A549 (cell line): ENCODE data around the gene SFI1. TPM values are rescaled to one million over a fixed set of nuclear protein-coding genes. Genes with fewer than 3 reads are reported as not detected.

Source experiments
- ATAC-seq, 2 experiments: fragments of 200-7000 bp in 1 of 2; fragments of >200 bp in 1 of 2; cut with Nextera tagmentation in 1 of 2; cut with Tn5 transposase in 1 of 2; 3 replicates each; pipeline versions ENCODE4 v1.8.0 to v1.9.1; 2018 to 2020; ENCODE audit warnings: mild to moderate bottlenecking in 1 of 2, moderate library complexity in 1 of 2
- CTCF ChIA-PET: fragments of 300-600 bp; sonication (Branson Sonifier 250); formaldehyde crosslinking; extraction: SDS; loops from one replicate; lab custom pipeline; 2021; ENCODE audit warnings: antibody characterized with exemption, inconsistent platforms; lab: Yijun Ruan, JAX
- POLR2A ChIA-PET: fragments of 350-600 bp; formaldehyde crosslinking; extraction: SDS; loops from one replicate; lab custom pipeline; 2021; ENCODE audit warnings: antibody characterized with exemption, inconsistent platforms; lab: Yijun Ruan, JAX
- DNase-seq, 2 experiments: peaks; one replicate each; pipeline versions ENCODE4 v3.0.0 to v3.0.0-alpha.2; 2011 to 2016; ENCODE audit warnings: low read depth in 1 of 2, low spot score in 1 of 2
- FAIRE-seq: peaks from 2 replicates; lab custom pipeline; 2011; peaks lifted over from hg19 to GRCh38; lab: Jason Lieb, UNC
- H3K27ac ChIP-seq, 2 experiments: fragments of >200 bp; sonication (Bioruptor Twin); formaldehyde crosslinking; 3 replicates each; pipeline ENCODE4 v1.5.1; 2016 to 2017
- H3K4me1 ChIP-seq: fragments of >200 bp; sonication (Bioruptor Twin); formaldehyde crosslinking; 3 replicates; pipeline ENCODE4 v1.6.1; 2016
- H3K4me2 ChIP-seq: fragments of >200 bp; sonication (Bioruptor Twin); formaldehyde crosslinking; 3 replicates; pipeline ENCODE4 v1.6.1; 2016
- H3K4me3 ChIP-seq: fragments of >200 bp; sonication (Bioruptor Twin); formaldehyde crosslinking; 3 replicates; pipeline ENCODE4 v1.5.1; 2016
- H3K9me3 ChIP-seq: fragments of >200 bp; sonication (Bioruptor Twin); formaldehyde crosslinking; 3 replicates; pipeline ENCODE4 v1.6.1; 2016
- CEBPB ChIP-seq, 2 experiments: fragments of >200 bp in 1 of 2; sonication (Bioruptor Twin) in 1 of 2; formaldehyde crosslinking in 1 of 2; IDR thresholded peaks; 2 replicates each; pipeline ENCODE4 v1.6.1; 2012 to 2016
- EP300 ChIP-seq, 2 experiments: fragments of >200 bp; sonication (Bioruptor Twin); formaldehyde crosslinking; IDR thresholded peaks; 2 replicates in 1 of 2; 3 replicates in 1 of 2; pipeline ENCODE4 v1.6.1; 2016 to 2017
- ESRRA ChIP-seq: fragments of 150-350 bp; IDR thresholded peaks from 2 replicates; pipeline ENCODE4 v1.6.1; 2014; ENCODE audit warnings: mild to moderate bottlenecking, low read length, borderline replicate concordance
- HMGXB4 ChIP-seq: fragments of 250-450 bp; sonication (Bioruptor Pico); IDR thresholded peaks from 2 replicates; pipeline ENCODE4 v1.5.0; 2021; ENCODE audit warnings: mild to moderate bottlenecking, moderate library complexity, borderline replicate concordance
- HOXB13 ChIP-seq: fragments of 250-450 bp; sonication (Bioruptor Pico); IDR thresholded peaks from 2 replicates; pipeline ENCODE4 v1.5.0; 2020; ENCODE audit warnings: low read depth, mild to moderate bottlenecking, moderate library complexity
- JUN ChIP-seq, 2 experiments: fragments of >200 bp; sonication (Bioruptor Twin); formaldehyde crosslinking; IDR thresholded peaks; 2 replicates in 1 of 2; 3 replicates in 1 of 2; pipeline ENCODE4 v1.6.1; 2016 to 2017
- KDM1A ChIP-seq: fragments of 200-600 bp; sonication (generic); IDR thresholded peaks from 2 replicates; pipeline ENCODE4 v1.6.1; 2016; ENCODE audit warnings: low read depth, mild to moderate bottlenecking
- KDM5A ChIP-seq: fragments of 200-600 bp; sonication (generic); IDR thresholded peaks from 2 replicates; pipeline ENCODE4 v1.6.1; 2016; ENCODE audit warnings: antibody characterized with exemption, mild to moderate bottlenecking
- NFE2L2 ChIP-seq: fragments of 150-350 bp; conservative IDR thresholded peaks from 2 replicates; pipeline ENCODE4 v1.6.1; 2014; ENCODE audit warnings: low read length
- NPAS2 ChIP-seq: fragments of 250-450 bp; sonication (Bioruptor Pico); IDR thresholded peaks from 2 replicates; pipeline ENCODE4 v1.8.0; 2022; ENCODE audit warnings: mild to moderate bottlenecking, moderate library complexity, borderline replicate concordance
- PBX3 ChIP-seq: IDR thresholded peaks from 2 replicates; pipeline ENCODE4 v1.6.1; 2012
- REST ChIP-seq: fragments of 200-600 bp; sonication (generic); IDR thresholded peaks from 2 replicates; pipeline ENCODE4 v1.6.1; 2016; ENCODE audit warnings: antibody characterized with exemption, mild to moderate bottlenecking, moderate library complexity
- RFX5 ChIP-seq: fragments of 450-650 bp; IDR thresholded peaks from 2 replicates; pipeline ENCODE4 v1.7.1; 2014; ENCODE audit warnings: antibody characterized with exemption, mild to moderate bottlenecking, moderate library complexity
- RNF2 ChIP-seq: fragments of 200-600 bp; sonication (generic); IDR thresholded peaks from 2 replicates; pipeline ENCODE4 v1.6.1; 2016; ENCODE audit warnings: low read depth, mild to moderate bottlenecking, antibody characterized with exemption, moderate library complexity, borderline replicate concordance
- SMC3 ChIP-seq: fragments of >200 bp; sonication (Bioruptor Twin); formaldehyde crosslinking; IDR thresholded peaks from 3 replicates; pipeline ENCODE4 v1.6.1; 2018; ENCODE audit warnings: inconsistent platforms
- SREBF2 ChIP-seq: fragments of 450-650 bp; IDR thresholded peaks from 2 replicates; pipeline ENCODE4 v1.6.1; 2014; ENCODE audit warnings: mild to moderate bottlenecking, moderate library complexity
- TFCP2L1 ChIP-seq: fragments of 250-450 bp; sonication (Bioruptor Pico); IDR thresholded peaks from 2 replicates; pipeline ENCODE4 v1.5.0; 2021; ENCODE audit warnings: mild to moderate bottlenecking
- ZSCAN20 ChIP-seq: fragments of 250-450 bp; sonication (Bioruptor Pico); IDR thresholded peaks from 2 replicates; pipeline ENCODE4 v1.8.0; 2022; ENCODE audit warnings: mild to moderate bottlenecking, moderate library complexity
- WGBS: methylation state at CpG from one replicate; pipeline ENCODE4 v1.1.6; 2017; ENCODE audit errors: missing lambda C conversion rate; 5-methylcytosine and 5-hydroxymethylcytosine counted together
- polyA plus RNA-seq, 4 experiments: library from polyadenylated mRNA; depleted of rRNA in 3 of 4; stranded (reverse); fragments of >200 nt; fragmentation: RNase III in 1 of 4; extraction: RNeasy Plus Mini Kit Qiagen cat#74134 plus additional on column Dnase treatment in 1 of 4; gene quantifications; 2 replicates in 3 of 4; 3 replicates in 1 of 4; pipeline ENCODE4 v1.2.3, GENCODE V29; 2011 to 2017
- TF ChIP-seq, protein P1 (sequence below): IDR thresholded peaks from 2 replicates; pipeline ENCODE4 v1.6.1; 2012; ENCODE audit warnings: low read depth, borderline replicate concordance
- TF ChIP-seq, protein P2 (sequence below): fragments of 250-450 bp; sonication (Bioruptor Pico); IDR thresholded peaks from 2 replicates; pipeline ENCODE4 v1.5.0; 2020; ENCODE audit warnings: low read depth, mild to moderate bottlenecking, moderate library complexity

SFI1 gene
- polyA plus RNA-seq, 2 of the 4 experiments (the other 2 are of a cell fraction), result 6.8 to 17.9 TPM

DNA sequence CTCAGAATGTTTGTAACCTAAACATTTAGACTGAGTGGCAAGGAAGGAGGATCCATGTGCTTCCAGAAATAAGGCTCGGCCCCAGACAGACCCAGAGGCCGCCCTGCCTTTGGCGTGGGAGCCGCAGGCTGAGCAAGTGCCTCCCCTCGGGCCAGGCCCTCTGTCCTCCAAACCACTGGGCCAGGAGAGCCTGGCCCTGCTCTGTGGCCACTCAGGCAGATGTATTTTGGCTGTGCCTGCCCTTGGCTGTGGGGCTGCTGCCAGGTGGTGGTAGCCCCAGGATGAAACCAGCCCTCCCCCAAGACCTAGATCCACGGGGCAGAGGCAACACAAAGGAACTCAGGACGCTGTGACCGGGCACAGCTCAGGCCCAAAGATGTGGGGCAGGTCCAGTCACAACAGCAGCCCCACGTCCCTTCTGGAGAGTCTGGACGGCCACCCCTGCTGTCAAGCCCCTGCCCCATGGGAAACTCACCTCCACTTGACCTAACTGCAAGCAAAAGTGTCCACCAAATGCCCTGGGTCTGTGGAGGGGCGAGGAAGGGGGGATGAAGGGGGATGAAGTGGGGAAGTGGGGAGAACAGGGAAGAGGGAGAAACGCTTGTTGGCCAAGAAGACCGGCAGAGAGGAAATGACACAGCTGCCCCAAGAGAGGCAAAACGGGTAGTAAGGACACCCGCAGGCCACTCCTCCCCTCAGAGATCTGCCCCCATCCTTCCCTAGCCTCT is 141.7 kb downstream of the SFI1 start:
- TF ChIP-seq JUN (IDR thresholded peaks at IDR 0.05) (no peak), KDM5A (no peak), EP300 (IDR thresholded peaks at IDR 0.05) (no peak), ESRRA (no peak), ZSCAN20 (CRISPR knock-in tag) (no peak), PBX3 (no peak), HOXB13 (CRISPR knock-in tag) (no peak), NPAS2 (CRISPR knock-in tag) (no peak), NFE2L2 (no peak), RFX5 (no peak), KDM1A (no peak), CEBPB (IDR thresholded peaks at IDR 0.05) (no peak), SMC3 (no peak), SREBF2 (no peak), REST (no peak), TFCP2L1 (no peak)
- TF ChIP-seq, protein P1, sequence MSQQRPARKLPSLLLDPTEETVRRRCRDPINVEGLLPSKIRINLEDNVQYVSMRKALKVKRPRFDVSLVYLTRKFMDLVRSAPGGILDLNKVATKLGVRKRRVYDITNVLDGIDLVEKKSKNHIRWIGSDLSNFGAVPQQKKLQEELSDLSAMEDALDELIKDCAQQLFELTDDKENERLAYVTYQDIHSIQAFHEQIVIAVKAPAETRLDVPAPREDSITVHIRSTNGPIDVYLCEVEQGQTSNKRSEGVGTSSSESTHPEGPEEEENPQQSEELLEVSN, result no peak

GRCh38 chr22:31639436-31640039 is 143.2 kb downstream of the SFI1 start:
- 96% methylated on average over 4 of the region's 4 CpGs for WGBS
- no peak for DNase-seq
- CTCF ChIA-PET, result interaction anchor here (0.6 kb wide), 1 partner anchor 251 kb away, joined by 3 read pairs; no protein-coding TSS in a partner anchor

More for the DNA sequence above, 141.7 kb downstream of the SFI1 start:
- CTCF ChIA-PET, result interaction anchor here (0.5 kb wide), 1 partner anchor 26 kb away, joined by 3 read pairs; no protein-coding TSS in a partner anchor
- Histone ChIP-seq H3K27ac (no peak overlapping the region), H3K9me3 (no peaks in the 10 kb centered on the region), H3K4me3 (no peak overlapping the region), H3K4me1 (no peaks in the 10 kb centered on the region), H3K4me2 (no peak overlapping the region)
- ATAC-seq, result peak in 1 of 2 experiments; percentile 25; a peak in 1 of 6 replicates
- no peak for DNase-seq
- no peak for FAIRE-seq
- 72% methylated on average over 11 of the region's 15 CpGs for WGBS
- POLR2A ChIA-PET, result no interaction called here

More at GRCh38 chr22:31639436-31640039, 143.2 kb downstream of the SFI1 start:
- Histone ChIP-seq H3K9me3 (no peaks in the 10 kb centered on the region), H3K4me2 (no peak overlapping the region), H3K4me3 (no peak overlapping the region)
- TF ChIP-seq ESRRA (no peak), NPAS2 (CRISPR knock-in tag) (no peak), HMGXB4 (CRISPR knock-in tag) (no peak), RNF2 (no peak)
- TF ChIP-seq, protein P2, sequence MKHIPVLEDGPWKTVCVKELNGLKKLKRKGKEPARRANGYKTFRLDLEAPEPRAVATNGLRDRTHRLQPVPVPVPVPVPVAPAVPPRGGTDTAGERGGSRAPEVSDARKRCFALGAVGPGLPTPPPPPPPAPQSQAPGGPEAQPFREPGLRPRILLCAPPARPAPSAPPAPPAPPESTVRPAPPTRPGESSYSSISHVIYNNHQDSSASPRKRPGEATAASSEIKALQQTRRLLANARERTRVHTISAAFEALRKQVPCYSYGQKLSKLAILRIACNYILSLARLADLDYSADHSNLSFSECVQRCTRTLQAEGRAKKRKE (CRISPR knock-in tag), result no peak
- TF ChIP-seq, all 56 proteins: peak for 0
- POLR2A ChIA-PET, result interaction anchor here (1.2 kb wide), 1 partner anchor 22 kb away, joined by 6 read pairs; no protein-coding TSS in a partner anchor
- Histone ChIP-seq H3K4me1 (no peaks in the 10 kb centered on the region), H3K27ac (no peak overlapping the region)
- FAIRE-seq (no peak), ATAC-seq (no peak)
